Fibroblast of lung (primary cell): ENCODE results near the gene GRIK4. TPM values are rescaled to one million over a fixed set of nuclear protein-coding genes. Genes with fewer than 3 reads are reported as not detected.

Experiments used
- DNase-seq, 2 donors: peaks; one replicate each; pipeline versions ENCODE4 v3.0.0 to v3.0.0-alpha.2; 2010; ENCODE audit warnings: low read depth in 2 of 2
- H2AFZ ChIP-seq: 2 replicates; pipeline ENCODE4 v1.5.1; 2012; ENCODE audit warnings: low read length, control low read depth, inconsistent platforms
- H3K27ac ChIP-seq: 2 replicates; pipeline ENCODE4 v1.5.1; 2011; ENCODE audit warnings: low read length, control low read depth; ENCODE audit not compliant: insufficient read depth
- H3K27me3 ChIP-seq: 2 replicates; pipeline ENCODE4 v1.5.1; 2011; ENCODE audit warnings: mild to moderate bottlenecking, low read length; ENCODE audit not compliant: control insufficient read depth, insufficient read depth
- H3K36me3 ChIP-seq: 2 replicates; pipeline ENCODE4 v1.5.1; 2011; ENCODE audit warnings: low read length; ENCODE audit not compliant: control insufficient read depth, insufficient read depth
- H3K4me1 ChIP-seq: 2 replicates; pipeline ENCODE4 v1.5.1; 2011; ENCODE audit warnings: low read length; ENCODE audit not compliant: control insufficient read depth, insufficient read depth; ENCODE audit errors: extremely low read depth
- H3K4me2 ChIP-seq: 2 replicates; pipeline ENCODE4 v1.5.1; 2011; ENCODE audit warnings: low read length, control low read depth; ENCODE audit not compliant: insufficient read depth; ENCODE audit errors: extremely low read depth
- H3K4me3 ChIP-seq, 4 experiments: fragments of 200-600 bp in 1 of 4; sonication (generic) in 1 of 4; replicated peaks in 1 of 4; 2 replicates each; pipeline ENCODE4 v1.5.1; 2011 to 2016; ENCODE audit warnings: low read length in 4 of 4, low read depth in 3 of 4, mild to moderate bottlenecking in 3 of 4, control low read depth in 2 of 4, inconsistent platforms in 1 of 4, mixed read lengths in 1 of 4; ENCODE audit not compliant: insufficient read depth in 1 of 4; ENCODE audit errors: control extremely low read depth in 1 of 4
- H3K79me2 ChIP-seq: 2 replicates; pipeline ENCODE4 v1.5.1; 2012; ENCODE audit warnings: mild to moderate bottlenecking, low read length, inconsistent platforms; ENCODE audit not compliant: control insufficient read depth, insufficient read depth
- H3K9ac ChIP-seq: 2 replicates; pipeline ENCODE4 v1.5.1; 2011; ENCODE audit warnings: mild to moderate bottlenecking, low read length, control low read depth; ENCODE audit not compliant: insufficient read depth
- H3K9me3 ChIP-seq: 2 replicates; pipeline ENCODE4 v1.5.1; 2012; ENCODE audit warnings: low read depth, low read length; ENCODE audit not compliant: control insufficient read depth, insufficient read depth
- H4K20me1 ChIP-seq: 2 replicates; pipeline ENCODE4 v1.5.1; 2011; ENCODE audit warnings: low read length; ENCODE audit not compliant: control insufficient read depth, insufficient read depth; ENCODE audit errors: extremely low read depth
- CTCF ChIP-seq, 2 donors: IDR thresholded peaks in 1 of 2; conservative IDR thresholded peaks in 1 of 2; 1 replicate in 1 of 2; 2 replicates in 1 of 2; pipeline ENCODE4 v1.5.1; 2011 to 2012; ENCODE audit warnings: low read length in 2 of 2, control low read depth in 1 of 2, inconsistent platforms in 1 of 2, low read depth in 1 of 2, mild to moderate bottlenecking in 1 of 2
- EZH2 ChIP-seq: IDR thresholded peaks from 2 replicates; pipeline ENCODE4 v1.5.1; 2012; ENCODE audit warnings: low read length, control low read depth, mild to moderate bottlenecking; ENCODE audit errors: missing control alignments
- polyA plus RNA-seq, 2 donors: library from polyadenylated mRNA; depleted of rRNA in 1 of 2; stranded (reverse) in 1 of 2; unstranded in 1 of 2; fragments of >200 nt; gene quantifications; 2 replicates each; pipeline ENCODE4 v1.2.1, GENCODE V29; 2011 to 2012; ENCODE audit warnings: missing spikeins in 1 of 2
- total RNA-seq: library from RNA; depleted of rRNA; stranded (reverse); fragments of >200 nt; gene quantifications from 2 replicates; pipeline ENCODE4 v1.2.1, GENCODE V29; 2014

The GRIK4 gene
- total and polyA plus RNA-seq, 2 donors (not counting 1 experiment from before 2014, with no cell fraction given), result 0.17 to 1.5 TPM

GRCh38 chr11:120867531-120867930, 356.0 kb downstream of the GRIK4 start:
- Histone ChIP-seq H3K9ac (no peak overlapping the region), H3K4me1 (no peaks in the 10 kb centered on the region), H2AFZ (no peak overlapping the region), H3K79me2 (no peaks in the 10 kb centered on the region), H3K4me3 (no peak overlapping the region), H3K36me3 (no peaks in the 10 kb centered on the region), H3K27me3 (no peaks in the 10 kb centered on the region), H4K20me1 (no peaks in the 10 kb centered on the region), H3K4me2 (no peak overlapping the region), H3K27ac (no peak overlapping the region), H3K9me3 (no peaks in the 10 kb centered on the region)
- no peak for DNase-seq
- TF ChIP-seq EZH2, result no peak
- no peak for TF ChIP-seq CTCF (conservative IDR thresholded peaks at IDR 0.05 in 1 of 2, IDR thresholded peaks at IDR 0.05 in 1 of 2; ENCODE audit: low read depth in 1 of 2, low read length in 2 of 2)

GRCh38 chr11:120867988-120868387, 356.4 kb downstream of the GRIK4 start:
- H3K9me3 ChIP-seq, result no peaks in the 10 kb centered on the region
- H3K27ac ChIP-seq, result no peak overlapping the region
- H3K4me2 ChIP-seq, result no peak overlapping the region
- H3K79me2 ChIP-seq, result no peaks in the 10 kb centered on the region
- H4K20me1 ChIP-seq, result no peaks in the 10 kb centered on the region
- no peak for DNase-seq
- no peak overlapping the region for H3K9ac ChIP-seq
- H3K4me1 ChIP-seq, result no peaks in the 10 kb centered on the region
- no peak overlapping the region for H2AFZ ChIP-seq
- no peak for TF ChIP-seq EZH2
- no peak for TF ChIP-seq CTCF (conservative IDR thresholded peaks at IDR 0.05 in 1 of 2, IDR thresholded peaks at IDR 0.05 in 1 of 2; ENCODE audit: low read depth in 1 of 2, low read length in 2 of 2)
- H3K27me3 ChIP-seq, result no peaks in the 10 kb centered on the region
- H3K36me3 ChIP-seq, result no peaks in the 10 kb centered on the region
- H3K4me3 ChIP-seq, result no peak overlapping the region

- H4K20me1 ChIP-seq, result no peaks in the 10 kb centered on the region
- H3K79me2 ChIP-seq, result no peaks in the 10 kb centered on the region
- H3K9me3 ChIP-seq, result no peaks in the 10 kb centered on the region
- no peak overlapping the region for H3K4me3 ChIP-seq
- DNase-seq, result no peak
- H2AFZ ChIP-seq, result no peak overlapping the region
- no peak for TF ChIP-seq EZH2
- TF ChIP-seq CTCF (conservative IDR thresholded peaks at IDR 0.05 in 1 of 2, IDR thresholded peaks at IDR 0.05 in 1 of 2; ENCODE audit: low read depth in 1 of 2, low read length in 2 of 2), result no peak
- H3K27ac ChIP-seq, result no peak overlapping the region
- H3K4me2 ChIP-seq, result no peak overlapping the region
- H3K9ac ChIP-seq, result no peak overlapping the region
- no peaks in the 10 kb centered on the region for H3K36me3 ChIP-seq
- H3K27me3 ChIP-seq, result no peaks in the 10 kb centered on the region
- H3K4me1 ChIP-seq, result no peaks in the 10 kb centered on the region
Observed at GRCh38 chr11:120869097-120869496, 357.5 kb downstream of the GRIK4 start.
